HepG2 (cell line): ENCODE measurements around the gene TTBK2. TPM values are rescaled to one million over a fixed set of nuclear protein-coding genes. Genes with fewer than 3 reads are reported as not detected.

Experiments
- ATAC-seq: fragments of 200-7000 bp; cut with Tn5 transposase; 3 replicates; pipeline ENCODE4 v1.9.1; 2020; ENCODE audit warnings: mild to moderate bottlenecking, moderate library complexity
- BruUV-seq: library from RNA; stranded (reverse); fragments of 400-500 nt; replicated peaks from 2 replicates; lab custom pipeline; 2021; lab: Mats Ljungman, UMichigan
- CTCF ChIA-PET: fragments of 300-600 bp; formaldehyde crosslinking; extraction: SDS; loops from one replicate; lab custom pipeline; 2021; ENCODE audit warnings: low total read pairs, inconsistent platforms, low intra/inter-chr PET ratio; lab: Yijun Ruan, JAX
- POLR2A ChIA-PET: fragments of 350-600 bp; sonication (Branson Sonifier 250); formaldehyde crosslinking; loops from one replicate; lab custom pipeline; 2020; ENCODE audit warnings: antibody characterized with exemption, inconsistent platforms; lab: Yijun Ruan, JAX
- DNase-seq: peaks from one replicate; pipeline ENCODE4 v3.0.0-alpha.2; 2015; ENCODE audit warnings: low spot score
- FAIRE-seq: peaks from 3 replicates; lab custom pipeline; 2011; peaks lifted over from hg19 to GRCh38; lab: Jason Lieb, UNC
- H2AFZ ChIP-seq: one replicate; pipeline ENCODE4 v1.6.1; 2011; ENCODE audit warnings: low read length, inconsistent platforms
- H3K27ac ChIP-seq: fragments of 300-600 bp; 3 replicates; pipeline ENCODE4 v1.8.0; 2011; ENCODE audit warnings: mixed run types, mild to moderate bottlenecking, mixed read lengths, low read length, inconsistent platforms; ENCODE audit not compliant: insufficient read depth; ENCODE audit errors: extremely low read length
- H3K27me3 ChIP-seq, 2 experiments: fragments of 200-600 bp in 1 of 2; 2 replicates in 1 of 2; 3 replicates in 1 of 2; pipeline versions ENCODE4 v1.6.0 to v1.8.0; 2011; ENCODE audit warnings: low read length in 2 of 2, mild to moderate bottlenecking in 2 of 2, moderate library complexity in 2 of 2, inconsistent platforms in 1 of 2; ENCODE audit not compliant: insufficient read depth in 2 of 2, control insufficient read depth in 1 of 2
- H3K36me3 ChIP-seq, 2 experiments: fragments of 200-600 bp in 1 of 2; replicated peaks in 1 of 2; 2 replicates in 1 of 2; 3 replicates in 1 of 2; pipeline versions ENCODE4 v1.5.1 to v1.8.0; 2011; ENCODE audit warnings: low read length in 2 of 2, inconsistent platforms in 1 of 2; ENCODE audit not compliant: insufficient read depth in 2 of 2, control insufficient read depth in 1 of 2
- H3K4me1 ChIP-seq: 2 replicates; pipeline ENCODE4 v1.5.1; 2012; ENCODE audit warnings: low read length, inconsistent platforms; ENCODE audit not compliant: insufficient read depth
- H3K4me2 ChIP-seq: 2 replicates; pipeline ENCODE4 v1.6.0; 2011; ENCODE audit warnings: low read depth, low read length, inconsistent platforms
- H3K4me3 ChIP-seq, 3 experiments: fragments of 200-600 bp in 1 of 3; sonication (generic), shearing (Covaris generic) in 1 of 3; replicated peaks in 1 of 3; 2 replicates each; pipeline ENCODE4 v1.5.1; 2011 to 2016; ENCODE audit warnings: low read length in 3 of 3, inconsistent platforms in 2 of 3, low read depth in 2 of 3, mild to moderate bottlenecking in 2 of 3, control low read depth in 1 of 3, mixed read lengths in 1 of 3; ENCODE audit not compliant: insufficient read depth in 1 of 3
- H3K79me2 ChIP-seq: one replicate; pipeline ENCODE4 v1.6.1; 2011; ENCODE audit warnings: low read length, inconsistent platforms; ENCODE audit not compliant: insufficient read depth
- H3K9ac ChIP-seq: 2 replicates; pipeline ENCODE4 v1.6.0; 2011; ENCODE audit warnings: mild to moderate bottlenecking, low read depth, low read length, inconsistent platforms; ENCODE audit not compliant: insufficient read depth
- H3K9me3 ChIP-seq: 2 replicates; pipeline ENCODE4 v1.5.1; 2012; ENCODE audit warnings: mild to moderate bottlenecking, low read length
- H4K20me1 ChIP-seq: 2 replicates; pipeline ENCODE4 v1.6.0; 2011; ENCODE audit warnings: inconsistent platforms, mild to moderate bottlenecking, low read length, moderate library complexity; ENCODE audit not compliant: insufficient read depth
- AGO1 ChIP-seq: fragments of 200-400 bp; formaldehyde crosslinking; IDR thresholded peaks from 2 replicates; pipeline ENCODE4 v1.6.1; 2017; ENCODE audit warnings: mild to moderate bottlenecking, low read depth, low read length, moderate library complexity; ENCODE audit not compliant: poor library complexity, severe bottlenecking
- ARNT2 ChIP-seq: sonication (generic); formaldehyde crosslinking; IDR thresholded peaks from 2 replicates; pipeline ENCODE4 v1.8.0; 2022; ENCODE audit warnings: mild to moderate bottlenecking, low read depth, missing genetic modification reagents, moderate library complexity
- CREB1 ChIP-seq, 2 experiments: fragments of 450-650 bp in 1 of 2; IDR thresholded peaks; 2 replicates each; pipeline ENCODE4 v1.6.1; 2016 to 2017; ENCODE audit warnings: control low read depth in 1 of 2, mild to moderate bottlenecking in 1 of 2, missing compliant biosample characterization in 1 of 2, missing genetic modification characterization in 1 of 2
- HMG20B ChIP-seq: conservative IDR thresholded peaks from 2 replicates; pipeline ENCODE4 v1.6.1; 2016; ENCODE audit warnings: missing genetic modification reagents, missing compliant biosample characterization
- KDM1A ChIP-seq: IDR thresholded peaks from 2 replicates; pipeline ENCODE4 v1.6.1; 2016; ENCODE audit warnings: missing compliant biosample characterization
- MAF1 ChIP-seq: sonication (generic); formaldehyde crosslinking; IDR thresholded peaks from 2 replicates; pipeline ENCODE4 v1.5.0; 2020; ENCODE audit warnings: missing genetic modification reagents, borderline replicate concordance
- MAFG ChIP-seq: sonication (generic); formaldehyde crosslinking; IDR thresholded peaks from 2 replicates; pipeline ENCODE4 v1.5.1; 2020; ENCODE audit warnings: mild to moderate bottlenecking, missing genetic modification reagents
- SMAD3 ChIP-seq: sonication (generic); formaldehyde crosslinking; IDR thresholded peaks from 2 replicates; pipeline ENCODE4 v1.4.0; 2020; ENCODE audit warnings: missing genetic modification reagents
- YY1 ChIP-seq: IDR thresholded peaks from 2 replicates; pipeline ENCODE4 v1.6.1; 2011; ENCODE audit warnings: low read length, low read depth, moderate library complexity, mild to moderate bottlenecking; ENCODE audit not compliant: insufficient read depth, insufficient replicate concordance
- ZBTB38 ChIP-seq: sonication (generic); formaldehyde crosslinking; IDR thresholded peaks from 2 replicates; pipeline ENCODE4 v1.5.1; 2020; ENCODE audit warnings: mild to moderate bottlenecking, missing genetic modification reagents
- ZKSCAN5 ChIP-seq: sonication (generic); formaldehyde crosslinking; IDR thresholded peaks from 2 replicates; pipeline ENCODE4 v1.5.1; 2020; ENCODE audit warnings: mild to moderate bottlenecking, missing genetic modification reagents
- ZMYM3 ChIP-seq: sonication (generic); formaldehyde crosslinking; IDR thresholded peaks from 2 replicates; pipeline ENCODE4 v1.5.1; 2020; ENCODE audit warnings: mild to moderate bottlenecking, missing genetic modification reagents
- ZNF703 ChIP-seq: sonication (generic); formaldehyde crosslinking; IDR thresholded peaks from 2 replicates; pipeline ENCODE4 v1.5.1; 2020; ENCODE audit warnings: missing genetic modification reagents, mild to moderate bottlenecking, moderate library complexity, borderline replicate concordance
- WGBS: methylation state at CpG from one replicate; pipeline ENCODE4 v1.1.6; 2017; ENCODE audit warnings: low lambda C conversion rate; 5-methylcytosine and 5-hydroxymethylcytosine counted together
- in situ Hi-C: cut with HindIII; loops from 2 replicates; pipeline ENCODE4 v1.10.0; 2017; ENCODE audit warnings: low pct_unique_long_range_greater_than_20kb; ENCODE audit not compliant: extremely low pct_ligation_motif_present
- intact Hi-C: fragments of 100-400 bp; cut with micrococcal nuclease; formaldehyde crosslinking; loops from one replicate; pipeline ENCODE4 v1.10.0; 2022; ENCODE audit not compliant: unreplicated experiment
- polyA plus RNA-seq, 8 experiments: library from polyadenylated mRNA; depleted of rRNA in 3 of 8; stranded (reverse) in 7 of 8; unstranded in 1 of 8; fragments of >200 nt; fragmentation: Illumina TruSeq in 4 of 8; extraction: Trizol in 4 of 8; gene quantifications; 2 replicates each; pipeline versions ENCODE4 v1.2.1 to v1.2.3, GENCODE V29; 2011 to 2016; ENCODE audit warnings: low read depth in 4 of 8, missing spikeins in 1 of 8, mixed read lengths in 1 of 8; ENCODE audit not compliant: insufficient read depth in 1 of 8
- total RNA-seq, 5 experiments: library from RNA; depleted of rRNA; stranded (reverse); fragments of >200 nt; fragmentation: Illumina TruSeq; extraction: Trizol; gene quantifications; 2 replicates each; pipeline ENCODE4 v1.2.3, GENCODE V29; 2016; ENCODE audit warnings: low read depth in 1 of 5

Gene TTBK2
- total and polyA plus RNA-seq, 2 of the 13 experiments (the other 11 are each of a cell fraction or from before 2014, with no cell fraction given), result 5.1 to 7.4 TPM

GRCh38 chr15:42695527-42696071, 225.0 kb downstream of the TTBK2 start (continued):
- TF ChIP-seq SMAD3, result no peak
- no peak for TF ChIP-seq YY1
- TF ChIP-seq CREB1 (IDR thresholded peaks at IDR 0.05), result no peak
- no peak for TF ChIP-seq CREB1 (CRISPR knock-in tag; IDR thresholded peaks at IDR 0.05)
- no peak for TF ChIP-seq KDM1A (CRISPR knock-in tag)
- no peak for TF ChIP-seq HMG20B (CRISPR knock-in tag)
- no peak for TF ChIP-seq ZBTB38

- BruUV-seq, result no TSS peak
- no peak overlapping the region for H3K4me3 ChIP-seq
- POLR2A ChIA-PET, result no interaction called here
These were observed 226.2 kb downstream of the TTBK2 start for GRCh38 chr15:42694398-42694797.

GRCh38 chr15:42693942-42694341, 226.6 kb downstream of the TTBK2 start:
- FAIRE-seq (no peak), ATAC-seq (no peak), DNase-seq (no peak)
- POLR2A ChIA-PET, result no interaction called here
- Histone ChIP-seq H3K36me3 (peaks cover 2 to 5% of the 10 kb centered on the region in 2 experiments; a peak in 2 of 5 replicates), H3K9ac (no peak overlapping the region), H3K4me2 (no peak overlapping the region), H2AFZ (no peak overlapping the region), H3K27ac (no peak overlapping the region), H3K4me3 (no peak overlapping the region), H3K9me3 (no peaks in the 10 kb centered on the region), H4K20me1 (no peaks in the 10 kb centered on the region), H3K79me2 (no peaks in the 10 kb centered on the region), H3K4me1 (no peaks in the 10 kb centered on the region), H3K27me3 (no peaks in the 10 kb centered on the region; a peak in 1 of 5 replicates)
- no TSS peak for BruUV-seq
- CTCF ChIA-PET, result no interaction called here
- 100% methylated on average over 2 of the region's 6 CpGs for WGBS
- in situ Hi-C loops (no loop called here), intact Hi-C loops (no loop called here)
- TF ChIP-seq ZNF703 (CRISPR knock-in tag) (no peak), AGO1 (no peak), ZMYM3 (CRISPR knock-in tag) (no peak)

More at GRCh38 chr15:42694398-42694797, 226.2 kb downstream of the TTBK2 start:
- Histone ChIP-seq H3K27ac (no peak overlapping the region), H4K20me1 (no peaks in the 10 kb centered on the region)
- ATAC-seq, result no peak
- CTCF ChIA-PET, result no interaction called here
- TF ChIP-seq MAFG (no peak), MAF1 (CRISPR knock-in tag) (no peak), ARNT2 (CRISPR knock-in tag) (no peak), ZKSCAN5 (CRISPR knock-in tag) (no peak)
- TF ChIP-seq, all 625 proteins: peak for 0
- in situ Hi-C loops, result no loop called here
- intact Hi-C loops, result no loop called here
- no peak overlapping the region for H3K4me2 ChIP-seq
- DNase-seq (no peak), FAIRE-seq (no peak)
- H3K27me3 ChIP-seq, result no peaks in the 10 kb centered on the region; a peak in 1 of 5 replicates
- H3K36me3 ChIP-seq, result peaks cover 2 to 5% of the 10 kb centered on the region in 2 experiments; a peak in 2 of 5 replicates
- no peak overlapping the region for H3K9ac ChIP-seq
- WGBS, result 96% methylated on average over 10 of the region's 10 CpGs
- no peaks in the 10 kb centered on the region for H3K9me3 ChIP-seq
- no peak overlapping the region for H2AFZ ChIP-seq
- H3K4me1 ChIP-seq, result no peaks in the 10 kb centered on the region
- no peaks in the 10 kb centered on the region for H3K79me2 ChIP-seq
